Measurements from ENCODE around the gene SLC12A7. TPM values are rescaled to one million over a fixed set of nuclear protein-coding genes. Genes with fewer than 3 reads are reported as not detected.

Gene SLC12A7
- total and polyA plus RNA-seq, 9 of the 15 experiments (the other 6 are each of a cell fraction or from before 2014, with no cell fraction given): 0.01 to 3.1 (median 0.56) TPM

GRCh38 chr5:1017691-1018455 is 94.0 kb downstream of the SLC12A7 start:
- Histone ChIP-seq H3K9me1 (ENCODE audit: control insufficient read depth, insufficient read depth, low read length) (no peaks in the 10 kb centered on the region), H3K9ac (ENCODE audit: insufficient read depth in 1 of 2, low read depth in 2 of 2, low read length in 2 of 2) (no peak overlapping the region; a peak in 1 of 4 replicates), H3K79me2 (ENCODE audit: control insufficient read depth, insufficient read depth, low read length) (no peaks in the 10 kb centered on the region), H3K4me2 (ENCODE audit: insufficient read depth, low read length) (no peak overlapping the region), H3K27me3 (ENCODE audit: control insufficient read depth in 2 of 2, insufficient read depth in 2 of 2, low read length in 2 of 2) (peaks cover 58 to 81% of the 10 kb centered on the region in 2 experiments), H3K4me1 (replicated peaks in 1 of 2; ENCODE audit: control insufficient read depth in 2 of 2, insufficient read depth in 2 of 2, low read length in 2 of 2) (peaks cover 0 to 5% of the 10 kb centered on the region in 2 experiments; a peak in 2 of 5 replicates), H4K20me1 (replicated peaks; ENCODE audit: control insufficient read depth, insufficient read depth, low read length) (peaks cover 51% of the 10 kb centered on the region), H3K9me3 (replicated peaks; ENCODE audit: control insufficient read depth, insufficient read depth, low read depth, low read length) (no peaks in the 10 kb centered on the region), H3K36me3 (ENCODE audit: control insufficient read depth, insufficient read depth, low read length) (no peaks in the 10 kb centered on the region), H2AFZ (ENCODE audit: low read depth, low read length) (no peak overlapping the region), H3K27ac (ENCODE audit: extremely low read depth, low read depth, low read length) (no peak overlapping the region), H3K4me3 (no peak overlapping the region)
- ATAC-seq (no peak; the same call in 1 of the 3 replicates), DNase-seq (ENCODE audit: extremely low read depth in 1 of 4, low spot score in 3 of 4) (no peak), FAIRE-seq (no peak)
- TF ChIP-seq CBX8 (IDR thresholded peaks at IDR 0.05; ENCODE audit: borderline replicate concordance, extremely low read depth, low read depth, low read length, poor library complexity, severe bottlenecking) (no peak), ATF4 (CRISPR knock-in tag; IDR thresholded peaks at IDR 0.05) (no peak), ETV6 (IDR thresholded peaks at IDR 0.05; ENCODE audit: borderline replicate concordance in 1 of 2, low read depth in 2 of 2, low read length in 1 of 2) (no peak), ETV6 (CRISPR knock-in tag; IDR thresholded peaks at IDR 0.05; ENCODE audit: borderline replicate concordance) (no peak), FOXJ3 (CRISPR knock-in tag; IDR thresholded peaks at IDR 0.05) (no peak), NONO (IDR thresholded peaks at IDR 0.05; ENCODE audit: low read depth in 2 of 2, low read length in 1 of 2) (no peak), RBM34 (IDR thresholded peaks at IDR 0.05; ENCODE audit: borderline replicate concordance, insufficient read depth, low read length) (no peak), PPARD (CRISPR knock-in tag; IDR thresholded peaks at IDR 0.05) (no peak)
- POLR2A ChIA-PET: interaction anchor here (1.0 kb wide), 2 partner anchors 9 to 12 kb away, joined by 3 to 4 read pairs; no protein-coding TSS in a partner anchor
- in situ Hi-C loops (cut with MboI) (no loop called here), intact Hi-C loops (cut with micrococcal nuclease) (no loop called here)
- WGBS (ENCODE audit: insufficient coverage, low coverage, missing lambda C conversion rate): 6% methylated on average over 18 of the region's 19 CpGs
- BruUV-seq (replicated peaks): no TSS peak
- CTCF ChIA-PET (ENCODE audit: low intra/inter-chr PET ratio): no interaction called here

Data from K562 (cell line).